MCF 10A (cell line): Measurements from ENCODE around the gene ZBTB32. TPM values are rescaled to one million over a fixed set of nuclear protein-coding genes. Genes with fewer than 3 reads are reported as not detected.

Experiments used
- BruUV-seq: library from RNA; stranded (reverse); fragments of 400-500 nt; replicated peaks from 2 replicates; lab custom pipeline; 2021; lab: Mats Ljungman, UMichigan
- CTCF ChIA-PET: fragments of 300-600 bp; sonication (Branson Sonifier 250); formaldehyde crosslinking; extraction: SDS; loops from one replicate; lab custom pipeline; 2021; ENCODE audit warnings: antibody characterized with exemption, inconsistent platforms; lab: Yijun Ruan, JAX
- POLR2A ChIA-PET: fragments of 300-600, 350-650 bp; sonication (Branson Sonifier 250); formaldehyde crosslinking; extraction: SDS; loops from one replicate; lab custom pipeline; 2020; ENCODE audit warnings: antibody characterized with exemption, inconsistent platforms; lab: Yijun Ruan, JAX
- DNase-seq: peaks from one replicate; pipeline ENCODE4 v3.0.0-alpha.2; 2018; ENCODE audit not compliant: unreplicated experiment
- H3K27ac Mint-ChIP-seq: one replicate; pipeline ENCODE4 v1.8.0; 2022; ENCODE audit warnings: mild to moderate bottlenecking, low read depth, mixed read lengths; ENCODE audit not compliant: unreplicated experiment
- H3K27me3 Mint-ChIP-seq: one replicate; pipeline ENCODE4 v1.8.0; 2022; ENCODE audit warnings: mixed read lengths; ENCODE audit not compliant: insufficient read depth, unreplicated experiment
- H3K36me3 Mint-ChIP-seq: one replicate; pipeline ENCODE4 v1.8.0; 2022; ENCODE audit warnings: mild to moderate bottlenecking, moderate library complexity, mixed read lengths; ENCODE audit not compliant: insufficient read depth, unreplicated experiment
- H3K4me1 Mint-ChIP-seq: one replicate; pipeline ENCODE4 v1.8.0; 2022; ENCODE audit warnings: mixed read lengths; ENCODE audit not compliant: insufficient read depth, unreplicated experiment
- H3K4me3 Mint-ChIP-seq: one replicate; pipeline ENCODE4 v1.8.0; 2022; ENCODE audit warnings: mild to moderate bottlenecking, moderate library complexity, mixed read lengths; ENCODE audit not compliant: unreplicated experiment
- H3K9me3 Mint-ChIP-seq: one replicate; pipeline ENCODE4 v1.8.0; 2022; ENCODE audit warnings: mixed read lengths; ENCODE audit not compliant: unreplicated experiment
- CTCF ChIP-seq: fragments of 200-600 bp; IDR thresholded peaks from one replicate; pipeline ENCODE4 v1.8.0; 2022; ENCODE audit warnings: antibody characterized with exemption, mild to moderate bottlenecking; ENCODE audit not compliant: unreplicated experiment
- intact Hi-C: fragments of 100-400 bp; cut with micrococcal nuclease; formaldehyde crosslinking; loops from 2 replicates; pipeline ENCODE4 v1.14.1; 2022
- total RNA-seq: library from RNA; stranded (reverse); gene quantifications from 2 replicates; pipeline ENCODE4 v1.2.3, GENCODE V29; 2022

ZBTB32 gene
- total RNA-seq, 1 experiment from 2014 or later, result not detected

- peak; percentile 24 for DNase-seq
- BruUV-seq, result TSS peak; percentile 27
- peak overlapping the region; percentile 82 for H3K27ac Mint-ChIP-seq
- TF ChIP-seq CTCF, result no peak
- H3K4me1 Mint-ChIP-seq, result peaks cover 20% of the 10 kb centered on the region
- ChIA-PET CTCF (interaction anchor here (0.9 to 1.3 kb wide), 3 partner anchors 24 to 26 kb away, joined by 3 to 7 read pairs (median 5); partner anchors contain the start of genes PSENEN and U2AF1L4), POLR2A (interaction anchor here (0.5 to 1.8 kb wide), 10 partner anchors 12 to 1132 kb away, joined by 3 to 9 read pairs (median 4); partner anchors contain the start of genes COX6B1, LIN37, PSENEN and U2AF1L4)
- H3K36me3 Mint-ChIP-seq, result peaks cover 36% of the 10 kb centered on the region
- no peaks in the 10 kb centered on the region for H3K9me3 Mint-ChIP-seq
- intact Hi-C loops, result no loop called here
- peak overlapping the region; percentile 80 for H3K4me3 Mint-ChIP-seq
- no peaks in the 10 kb centered on the region for H3K27me3 Mint-ChIP-seq
Observed at GRCh38 chr19:35718345-35719041, 14.1 kb downstream of the ZBTB32 start.

GRCh38 chr19:35719402-35720162 lies 15.2 kb downstream of the ZBTB32 start:
- no peak for DNase-seq
- peaks cover 20% of the 10 kb centered on the region for H3K4me1 Mint-ChIP-seq
- ChIA-PET CTCF (interaction anchor here (0.9 to 1.3 kb wide), 3 partner anchors 18 to 25 kb away, joined by 3 to 7 read pairs (median 4); partner anchors contain the start of genes PSENEN and U2AF1L4), POLR2A (interaction anchor here (1.1 to 1.8 kb wide), 3 partner anchors 17 to 26 kb away, joined by 4 to 9 read pairs (median 6); partner anchors contain the start of genes PSENEN and U2AF1L4)
- no peaks in the 10 kb centered on the region for H3K9me3 Mint-ChIP-seq
- intact Hi-C loops, result no loop called here
- no TSS peak for BruUV-seq
- no peaks in the 10 kb centered on the region for H3K27me3 Mint-ChIP-seq
- peaks cover 46% of the 10 kb centered on the region for H3K36me3 Mint-ChIP-seq
- peak overlapping the region; percentile 80 for H3K4me3 Mint-ChIP-seq
- no peak for TF ChIP-seq CTCF
- H3K27ac Mint-ChIP-seq, result peak overlapping the region; percentile 82

GRCh38 chr19:35720163-35720524 lies 15.8 kb downstream of the ZBTB32 start:
- ChIA-PET POLR2A (interaction anchor here (1.0 to 1.8 kb wide), 2 partner anchors 16 to 20 kb away, joined by 4 to 5 read pairs; no protein-coding TSS in a partner anchor), CTCF (interaction anchor here (1.3 kb wide), 1 partner anchor 18 kb away, joined by 4 read pairs; no protein-coding TSS in a partner anchor)
- intact Hi-C loops, result no loop called here
- no peaks in the 10 kb centered on the region for H3K27me3 Mint-ChIP-seq
- H3K36me3 Mint-ChIP-seq, result peaks cover 48% of the 10 kb centered on the region
- no TSS peak for BruUV-seq
- peaks cover 20% of the 10 kb centered on the region for H3K4me1 Mint-ChIP-seq
- H3K27ac Mint-ChIP-seq, result no peak overlapping the region
- TF ChIP-seq CTCF, result no peak
- no peak overlapping the region for H3K4me3 Mint-ChIP-seq
- DNase-seq, result no peak
- H3K9me3 Mint-ChIP-seq, result no peaks in the 10 kb centered on the region
